OCI-LY7 (cell line): ENCODE measurements around the gene OR5H1.

Experiments used
- CTCF ChIP-seq: fragments of 200-600 bp; sonication (generic); conservative IDR thresholded peaks from 2 replicates; pipeline ENCODE4 v1.5.1; 2014; ENCODE audit warnings: mild to moderate bottlenecking, antibody characterized with exemption, low read length, moderate library complexity, mixed read lengths
- EZH2phosphoT487 ChIP-seq: fragments of 200-600 bp; sonication (generic); IDR thresholded peaks from 2 replicates; pipeline ENCODE4 v1.6.1; 2018; ENCODE audit warnings: low read depth, borderline replicate concordance, mild to moderate bottlenecking, mixed run types, antibody characterized with exemption, low read length, moderate library complexity, mixed read lengths

GRCh38 chr3:98185180-98185579 is 54.7 kb downstream of the OR5H1 start:
- TF ChIP-seq CTCF (no peak; the same call in 1 of the 2 replicates), EZH2phosphoT487 (no peak)
